ES-I3 (cell line): ENCODE results near the gene SYNDIG1.

Experiments used
- H3K36me3 ChIP-seq: 2 replicates; pipeline ENCODE4 v1.6.1; 2013; ENCODE audit warnings: mild to moderate bottlenecking, low read length, control low read depth, moderate library complexity; ENCODE audit not compliant: insufficient read depth
- H3K4me1 ChIP-seq: 2 replicates; pipeline ENCODE4 v1.6.1; 2013; ENCODE audit warnings: mild to moderate bottlenecking, control low read depth, low read length; ENCODE audit not compliant: insufficient read depth
- H3K9ac ChIP-seq: 2 replicates; pipeline ENCODE4 v1.6.1; 2013; ENCODE audit warnings: low read depth, mild to moderate bottlenecking, low read length, moderate library complexity
- H3K9me3 ChIP-seq: 2 replicates; pipeline ENCODE4 v1.6.1; 2013; ENCODE audit warnings: mild to moderate bottlenecking, low read length, moderate library complexity; ENCODE audit not compliant: control insufficient read depth, insufficient read depth

SYNDIG1 gene

DNA sequence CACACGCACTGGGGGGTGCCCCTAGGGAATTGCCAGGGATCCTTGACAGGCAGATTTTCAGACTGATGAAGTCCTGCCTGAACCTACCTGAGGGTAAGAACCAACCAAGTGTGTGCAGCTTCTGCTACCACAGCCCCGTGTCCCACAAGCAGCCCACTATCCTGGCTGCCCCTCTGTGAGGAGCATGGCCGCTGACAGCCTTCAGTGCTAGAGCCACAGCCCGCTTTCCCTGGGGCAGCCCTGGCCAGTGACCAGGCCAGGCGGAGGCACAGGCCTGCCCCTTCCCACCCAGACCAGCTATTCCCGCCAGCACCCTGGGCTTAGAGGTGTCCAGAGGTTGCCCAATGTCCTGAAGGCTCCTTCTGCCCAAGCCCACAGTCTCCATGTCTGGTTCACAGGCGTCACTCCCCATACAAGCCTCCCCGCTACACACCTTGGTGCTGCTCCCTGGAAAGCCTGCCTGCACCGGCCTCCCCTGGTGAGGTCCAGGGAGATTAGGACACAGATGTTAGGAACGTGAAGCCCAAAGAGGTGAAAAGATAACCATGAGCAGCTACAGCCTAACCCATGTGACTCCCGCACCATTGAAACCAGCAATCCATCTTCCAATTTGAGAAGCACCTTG is 207.0 kb downstream of the SYNDIG1 start:
- Histone ChIP-seq H3K4me1 (no peaks in the 10 kb centered on the region), H3K36me3 (no peaks in the 10 kb centered on the region), H3K9ac (no peak overlapping the region), H3K9me3 (no peaks in the 10 kb centered on the region)

DNA sequence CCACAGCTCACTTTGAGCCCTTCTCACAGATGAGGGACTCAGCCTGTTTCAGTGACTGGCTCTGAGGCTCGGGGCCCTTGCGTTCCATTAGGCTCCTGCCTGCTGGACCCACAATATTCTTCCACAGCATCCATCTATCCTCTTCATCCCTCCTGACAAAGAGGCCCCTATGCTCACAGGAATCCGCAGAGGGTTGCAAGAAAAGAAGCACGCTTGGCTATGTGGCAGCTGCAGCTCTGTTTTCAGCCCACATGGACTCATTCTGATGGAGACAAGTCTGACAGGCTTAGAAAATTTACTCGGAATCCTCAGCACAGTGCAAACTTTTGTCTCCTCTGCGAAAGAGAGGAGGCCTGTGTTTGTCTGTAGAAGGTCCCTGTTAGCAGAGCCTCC is 207.5 kb downstream of the SYNDIG1 start:
- H3K9ac ChIP-seq, result no peak overlapping the region
- H3K4me1 ChIP-seq, result no peaks in the 10 kb centered on the region
- H3K9me3 ChIP-seq, result no peaks in the 10 kb centered on the region
- no peaks in the 10 kb centered on the region for H3K36me3 ChIP-seq

DNA sequence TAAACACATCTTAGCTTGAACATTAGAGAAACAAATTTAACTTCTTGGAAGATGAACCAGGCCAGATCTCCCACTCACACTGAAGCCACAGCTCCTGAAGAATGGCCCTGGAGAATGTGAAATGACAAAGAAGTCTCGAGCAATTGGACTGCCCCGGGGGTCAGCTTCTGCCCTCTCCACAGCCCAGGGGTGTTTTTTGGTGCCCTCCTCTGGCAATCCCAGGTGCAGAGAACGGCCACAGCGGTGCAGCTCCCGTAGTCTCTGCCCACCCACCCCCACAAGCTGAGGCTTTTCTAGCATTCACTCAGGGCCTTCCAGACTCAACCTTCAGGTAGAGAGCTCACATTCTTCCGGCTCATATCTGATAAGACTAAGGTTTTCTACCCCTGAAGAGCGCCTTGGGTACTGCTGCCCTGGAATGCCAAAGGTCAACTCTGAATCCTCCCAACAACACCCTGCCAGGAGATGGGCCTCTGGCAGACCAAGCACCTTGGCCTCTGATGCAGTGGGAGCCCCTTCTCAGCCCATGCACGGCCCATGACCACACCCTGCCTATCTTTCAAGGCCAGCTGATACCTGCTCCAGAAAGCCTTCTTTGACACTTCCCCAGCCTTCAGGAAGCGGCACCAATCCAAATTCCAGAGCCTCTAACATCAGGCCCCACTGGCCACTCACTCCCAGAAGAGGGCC is 208.3 kb downstream of the SYNDIG1 start:
- no peak overlapping the region for H3K9ac ChIP-seq
- no peaks in the 10 kb centered on the region for H3K9me3 ChIP-seq
- H3K4me1 ChIP-seq, result no peaks in the 10 kb centered on the region
- no peaks in the 10 kb centered on the region for H3K36me3 ChIP-seq

DNA sequence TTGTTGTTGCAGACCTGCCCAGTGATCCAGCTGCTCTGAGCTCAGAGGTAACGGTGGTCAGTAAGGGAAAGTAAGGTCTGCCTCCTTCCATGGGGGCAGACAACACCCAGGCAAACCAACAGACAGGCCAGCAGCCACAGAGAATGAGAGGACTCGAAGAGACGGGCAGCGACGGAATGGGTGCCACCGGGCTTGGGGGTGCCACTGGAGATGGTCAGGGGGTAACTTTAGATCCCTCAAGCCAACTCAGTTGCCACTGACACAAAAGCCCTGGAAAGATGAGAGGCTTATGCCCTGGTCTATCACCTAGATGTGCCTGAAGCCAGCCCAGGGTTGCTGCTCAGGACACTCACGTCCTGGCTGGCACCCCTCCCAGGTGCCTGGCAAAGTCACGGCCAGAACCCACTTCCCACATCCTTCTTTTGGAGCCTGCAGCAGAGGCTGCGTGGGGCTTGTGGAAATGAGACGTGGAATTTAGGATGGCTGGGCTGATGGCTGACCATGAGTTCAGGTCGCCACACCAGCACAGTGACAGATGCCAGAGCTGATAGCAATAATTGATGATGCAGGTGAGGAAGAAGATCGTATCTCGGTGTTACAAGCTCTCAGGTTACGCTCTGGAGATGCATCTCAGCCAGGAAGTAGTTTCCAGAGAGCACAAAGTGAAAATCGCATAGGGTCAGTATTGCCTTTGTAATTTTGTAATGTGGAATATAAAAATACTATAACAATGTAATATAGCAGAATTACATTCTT is 209.1 kb downstream of the SYNDIG1 start:
- H3K9ac ChIP-seq, result no peak overlapping the region
- no peaks in the 10 kb centered on the region for H3K4me1 ChIP-seq
- no peaks in the 10 kb centered on the region for H3K9me3 ChIP-seq
- no peaks in the 10 kb centered on the region for H3K36me3 ChIP-seq

DNA sequence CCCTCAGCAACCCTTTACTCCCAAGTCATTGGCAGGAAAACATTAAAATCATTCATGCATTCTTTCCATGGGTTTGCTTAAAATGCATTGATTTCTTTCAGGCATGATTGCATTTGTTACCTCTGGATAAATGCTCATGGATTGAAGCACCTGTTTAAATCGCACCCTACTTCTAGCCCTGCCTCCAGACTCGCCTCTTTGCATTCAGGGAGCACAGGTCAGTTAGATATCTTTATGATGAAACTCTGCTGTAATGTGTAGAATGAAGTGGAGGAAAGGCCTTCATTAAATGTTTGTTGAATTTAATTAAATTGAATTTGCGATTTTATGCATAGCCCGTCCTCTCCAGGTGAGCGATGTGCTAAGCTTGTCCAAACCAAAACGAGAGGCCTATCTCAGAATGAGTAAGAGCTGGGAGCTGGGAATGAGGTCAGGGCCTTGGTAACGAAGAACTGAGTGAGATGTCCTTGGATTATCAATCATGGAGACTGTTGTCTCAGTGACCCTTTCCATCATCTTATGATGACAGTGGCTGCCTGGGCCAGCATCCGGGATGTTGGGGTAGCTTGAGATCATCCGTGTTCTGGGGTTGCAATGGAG is 210.1 kb downstream of the SYNDIG1 start:
- H3K36me3 ChIP-seq, result no peaks in the 10 kb centered on the region
- no peaks in the 10 kb centered on the region for H3K4me1 ChIP-seq
- H3K9ac ChIP-seq, result no peak overlapping the region
- H3K9me3 ChIP-seq, result no peaks in the 10 kb centered on the region

DNA sequence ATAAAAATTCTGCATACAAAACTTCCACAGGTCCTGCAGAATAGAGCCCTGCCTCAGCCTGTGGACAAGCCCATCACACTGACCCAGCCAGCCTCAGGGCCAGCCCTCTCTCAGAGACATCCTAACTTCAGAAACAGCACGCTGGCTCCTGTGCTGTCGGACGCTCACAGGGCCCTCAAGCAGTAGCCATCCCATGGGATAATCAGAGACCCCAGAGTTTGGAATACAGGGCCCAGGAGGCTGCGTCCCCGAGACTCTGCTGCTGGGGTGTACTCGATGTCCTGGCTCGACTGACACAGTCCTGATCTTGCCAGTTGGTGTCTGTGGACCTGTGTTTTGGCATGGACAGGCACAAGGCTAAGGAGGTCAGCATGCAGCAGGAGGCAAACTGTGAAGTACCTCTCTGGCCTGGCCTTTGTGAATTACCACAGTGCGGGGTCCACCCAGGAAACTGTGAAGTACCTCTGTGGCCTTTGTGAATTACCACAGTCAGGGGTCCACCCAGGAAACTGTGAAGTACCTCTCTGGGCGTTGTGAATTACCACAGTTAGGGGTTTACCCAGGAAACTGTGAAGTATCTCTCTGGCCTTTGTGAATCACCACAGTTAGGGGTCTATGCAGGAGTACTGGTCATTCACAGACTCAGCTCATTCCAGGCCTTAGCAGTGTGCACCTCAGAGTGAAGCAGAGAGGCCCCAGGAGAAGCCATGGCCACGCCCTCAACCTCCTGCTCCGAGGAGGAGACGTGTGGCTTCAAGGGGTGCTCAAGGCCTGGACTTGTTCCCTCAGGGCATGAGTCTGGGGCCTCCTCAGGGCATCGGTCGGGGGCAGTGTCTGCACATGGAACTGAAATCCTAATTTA is 212.4 kb downstream of the SYNDIG1 start:
- no peak overlapping the region for H3K9ac ChIP-seq
- no peaks in the 10 kb centered on the region for H3K4me1 ChIP-seq
- no peaks in the 10 kb centered on the region for H3K9me3 ChIP-seq
- no peaks in the 10 kb centered on the region for H3K36me3 ChIP-seq

DNA sequence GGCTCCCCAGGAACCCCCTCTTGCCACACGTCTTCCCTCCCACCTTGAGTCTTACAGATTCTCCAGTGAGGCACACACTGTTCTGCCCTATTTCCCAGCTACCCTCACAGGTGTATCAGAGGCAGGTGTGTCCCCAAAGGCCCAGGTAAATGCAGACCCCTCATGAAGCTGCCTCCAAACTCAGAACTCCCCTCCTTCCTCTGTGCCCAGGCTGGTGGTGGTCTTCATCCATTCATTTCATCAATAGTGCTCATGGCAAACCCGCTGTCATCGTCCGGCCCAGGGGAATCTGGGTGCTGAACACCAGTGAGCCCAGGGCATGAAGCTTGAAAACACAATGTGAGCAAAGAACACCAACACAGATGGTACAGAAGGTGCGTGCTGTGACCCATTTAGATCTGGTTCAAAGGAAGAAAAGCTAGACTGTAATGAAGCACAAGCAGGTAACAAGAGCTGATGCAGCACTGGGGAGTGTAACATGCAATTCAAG is 213.1 kb downstream of the SYNDIG1 start:
- no peaks in the 10 kb centered on the region for H3K4me1 ChIP-seq
- no peaks in the 10 kb centered on the region for H3K36me3 ChIP-seq
- no peak overlapping the region for H3K9ac ChIP-seq
- H3K9me3 ChIP-seq, result no peaks in the 10 kb centered on the region

DNA sequence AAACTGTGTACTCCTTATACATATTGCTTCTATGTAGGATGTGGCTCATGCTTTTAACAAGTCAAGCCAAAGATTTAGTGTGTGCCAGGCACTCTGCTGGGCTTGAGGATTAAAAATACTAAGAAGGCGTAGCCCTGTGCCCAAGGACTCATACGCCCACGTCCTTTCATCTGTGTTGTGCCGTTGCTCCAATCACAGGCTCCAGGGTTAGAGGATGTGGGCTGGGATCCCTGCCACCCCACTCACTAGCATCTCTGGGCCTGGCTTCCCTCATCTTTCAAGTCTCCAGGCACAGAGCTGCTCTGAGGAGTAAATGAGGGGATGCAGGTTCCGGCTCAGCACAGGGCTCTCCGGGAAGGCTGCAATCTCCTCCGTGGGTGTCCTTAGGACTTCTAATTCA is 214.2 kb downstream of the SYNDIG1 start:
- H3K9me3 ChIP-seq, result no peaks in the 10 kb centered on the region
- H3K36me3 ChIP-seq, result no peaks in the 10 kb centered on the region
- no peaks in the 10 kb centered on the region for H3K4me1 ChIP-seq
- no peak overlapping the region for H3K9ac ChIP-seq

DNA sequence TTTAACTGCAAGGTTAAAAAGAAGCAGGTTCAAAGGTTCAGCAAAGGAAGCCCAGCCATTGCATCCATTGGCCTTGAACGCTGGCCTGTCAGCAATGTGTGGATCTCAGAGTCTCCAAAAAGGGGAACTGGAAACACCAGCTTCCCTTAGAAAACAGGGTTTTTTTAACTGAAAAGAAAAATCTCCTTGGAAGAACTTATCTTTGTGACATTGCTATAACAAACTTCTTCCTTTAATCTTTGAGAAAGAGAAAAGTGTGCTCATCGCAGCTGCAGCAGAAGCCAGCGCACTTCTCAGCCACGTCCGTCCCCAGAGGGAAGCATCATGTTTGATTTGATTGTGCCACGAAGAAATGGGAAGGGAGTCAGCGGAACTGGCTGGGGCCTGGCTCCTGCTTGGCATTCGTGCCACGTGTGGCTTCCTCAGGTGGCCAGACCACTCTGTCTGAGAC is 215.0 kb downstream of the SYNDIG1 start:
- H3K4me1 ChIP-seq, result no peaks in the 10 kb centered on the region
- H3K9me3 ChIP-seq, result no peaks in the 10 kb centered on the region
- no peak overlapping the region for H3K9ac ChIP-seq
- H3K36me3 ChIP-seq, result no peaks in the 10 kb centered on the region

DNA sequence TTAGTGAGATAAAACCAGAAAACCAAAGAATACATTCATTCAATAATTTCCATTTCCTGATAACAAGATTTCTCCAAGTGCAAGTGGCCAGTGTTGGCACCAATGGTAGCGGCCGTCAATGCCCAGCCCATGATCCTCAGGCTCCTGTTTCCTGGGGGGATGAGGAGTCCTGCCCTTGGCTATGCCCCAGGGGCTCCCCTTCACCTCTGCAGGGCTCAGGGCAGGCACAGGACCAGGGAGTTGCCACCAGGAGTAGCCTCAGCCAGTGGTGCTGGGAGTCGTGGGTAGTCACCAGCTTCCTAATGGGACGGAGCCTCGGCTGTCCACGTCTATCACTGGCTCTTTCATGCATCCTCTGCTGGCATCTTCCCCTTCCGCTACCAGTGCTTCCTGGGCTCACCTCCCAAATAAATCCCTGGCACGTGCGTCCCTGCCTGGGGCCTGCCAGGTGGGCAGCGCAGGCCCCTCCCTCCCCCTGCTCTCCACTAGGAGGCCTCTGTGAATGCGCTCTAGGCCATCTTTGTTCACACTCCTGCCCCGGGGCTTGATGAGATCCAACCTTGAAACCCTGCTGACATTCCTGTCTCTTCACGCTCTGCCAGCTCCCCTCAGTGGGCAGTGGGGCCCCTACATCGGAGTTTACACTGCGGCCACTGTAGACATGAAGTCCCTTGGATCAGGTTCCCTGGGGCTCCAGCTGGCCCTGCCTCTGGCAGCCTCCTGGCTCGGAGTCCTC is 215.7 kb downstream of the SYNDIG1 start:
- Histone ChIP-seq H3K4me1 (no peaks in the 10 kb centered on the region), H3K9ac (no peak overlapping the region)

DNA sequence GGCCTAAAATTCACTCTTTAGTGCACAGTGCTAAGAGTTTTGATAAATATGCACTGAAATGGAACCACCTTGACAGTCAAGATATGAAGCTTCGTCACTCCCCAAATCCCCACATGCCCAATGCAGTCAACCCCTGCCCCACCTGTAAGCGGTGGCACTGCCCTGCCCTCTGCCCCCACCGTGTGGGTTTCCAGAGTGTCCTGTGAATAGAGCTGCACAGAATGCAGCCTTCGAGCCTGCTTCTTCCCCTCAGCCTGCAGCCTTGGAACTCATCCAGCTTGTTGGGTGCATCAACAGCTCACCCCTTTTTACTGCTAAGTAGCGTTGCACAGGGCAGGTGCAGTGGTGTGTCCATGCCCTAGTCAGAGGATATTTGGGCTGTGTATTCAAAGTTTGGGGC is 216.3 kb downstream of the SYNDIG1 start:
- no peaks in the 10 kb centered on the region for H3K9me3 ChIP-seq
- no peak overlapping the region for H3K9ac ChIP-seq
- H3K4me1 ChIP-seq, result no peaks in the 10 kb centered on the region
- H3K36me3 ChIP-seq, result no peaks in the 10 kb centered on the region

More for the DNA sequence above, 215.7 kb downstream of the SYNDIG1 start:
- Histone ChIP-seq H3K36me3 (no peaks in the 10 kb centered on the region), H3K9me3 (no peaks in the 10 kb centered on the region)

DNA sequence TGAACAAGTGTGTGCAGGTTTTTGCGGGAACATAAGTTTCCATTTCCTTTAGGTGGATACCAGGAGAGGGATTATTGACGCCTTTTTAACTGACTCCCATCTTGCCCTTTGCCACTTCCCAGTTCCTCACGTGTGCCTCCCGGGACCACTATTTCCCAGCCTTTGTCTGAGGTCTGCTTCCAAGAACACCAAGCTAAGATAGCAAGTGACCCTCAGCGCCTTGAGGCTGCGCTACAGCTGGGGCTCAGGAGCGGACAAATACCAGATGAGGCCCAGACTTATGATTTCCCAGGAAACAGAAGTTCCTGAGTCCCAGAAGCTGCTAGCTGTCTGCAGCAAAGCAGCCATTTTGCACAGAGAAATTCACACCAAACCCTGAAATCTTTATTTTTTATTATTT is 216.7 kb downstream of the SYNDIG1 start:
- Histone ChIP-seq H3K36me3 (no peaks in the 10 kb centered on the region), H3K9ac (no peak overlapping the region), H3K9me3 (no peaks in the 10 kb centered on the region), H3K4me1 (no peaks in the 10 kb centered on the region)

DNA sequence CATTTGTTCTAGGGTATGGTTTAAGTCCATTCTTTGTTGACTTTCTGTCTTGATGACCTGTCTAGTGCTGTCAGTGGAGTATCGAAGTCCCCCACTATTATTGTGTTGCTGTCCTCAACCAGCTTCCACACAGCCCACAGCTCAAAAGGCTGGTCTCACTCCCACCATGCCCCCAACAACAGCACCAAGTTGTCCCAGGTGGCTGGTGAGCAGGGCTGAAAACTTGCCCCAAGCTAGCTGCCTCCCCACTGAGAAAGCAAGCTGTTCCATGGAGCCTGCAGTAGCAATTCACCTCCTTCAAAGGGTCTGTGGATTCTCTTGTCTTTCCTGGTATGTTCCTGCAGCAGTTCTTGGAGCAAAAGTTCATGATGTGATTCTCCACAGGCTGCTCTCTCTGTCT is 221.0 kb downstream of the SYNDIG1 start:
- no peaks in the 10 kb centered on the region for H3K9me3 ChIP-seq
- H3K36me3 ChIP-seq, result no peaks in the 10 kb centered on the region
- H3K9ac ChIP-seq, result no peak overlapping the region
- H3K4me1 ChIP-seq, result no peaks in the 10 kb centered on the region
